A673 (cell line): ENCODE data around the gene CCER1. TPM values are rescaled to one million over a fixed set of nuclear protein-coding genes. Genes with fewer than 3 reads are reported as not detected.

Experiments
- BruUV-seq: library from RNA; stranded (reverse); fragments of 400-500 nt; replicated peaks from 2 replicates; lab custom pipeline; 2021; lab: Mats Ljungman, UMichigan
- CTCF ChIA-PET: fragments of 300-600 bp; sonication (Branson Sonifier 250); formaldehyde crosslinking; loops from one replicate; lab custom pipeline; 2022; ENCODE audit warnings: antibody characterized with exemption; lab: Charles Lee
- POLR2A ChIA-PET: fragments of 300-600 bp; sonication (Branson Sonifier 250); formaldehyde crosslinking; loops from one replicate; lab custom pipeline; 2022; ENCODE audit warnings: antibody characterized with exemption; ENCODE audit not compliant: low non-redundant PET; lab: Charles Lee
- DNase-seq: peaks from one replicate; pipeline ENCODE4 v3.0.0-alpha.2; 2015; ENCODE audit warnings: low spot score
- H3K27ac ChIP-seq: fragments of 200-600 bp; sonication (generic); 2 replicates; pipeline ENCODE4 v1.5.1; 2016; ENCODE audit warnings: mixed run types, low read depth, mild to moderate bottlenecking, mixed read lengths, antibody characterized with exemption, low read length; ENCODE audit not compliant: poor library complexity, severe bottlenecking
- H3K27me3 ChIP-seq: fragments of 200-600 bp; sonication (generic); replicated peaks from 2 replicates; pipeline ENCODE4 v1.6.1; 2017; ENCODE audit warnings: mixed run types, low read depth, mild to moderate bottlenecking, mixed read lengths, antibody characterized with exemption, low read length; ENCODE audit not compliant: insufficient read depth, poor library complexity
- H3K36me3 ChIP-seq: fragments of 200-600 bp; sonication (generic); 2 replicates; pipeline ENCODE4 v1.6.1; 2016; ENCODE audit warnings: mixed run types, mild to moderate bottlenecking, mixed read lengths, antibody characterized with exemption, low read length; ENCODE audit not compliant: insufficient read depth, poor library complexity, severe bottlenecking
- H3K4me1 ChIP-seq: fragments of 200-600 bp; sonication (generic); 2 replicates; pipeline ENCODE4 v1.6.1; 2017; ENCODE audit warnings: mixed run types, mild to moderate bottlenecking, mixed read lengths, antibody characterized with exemption, low read length; ENCODE audit not compliant: insufficient read depth, poor library complexity, severe bottlenecking
- H3K4me3 ChIP-seq: fragments of 200-600 bp; sonication (generic); 2 replicates; pipeline ENCODE4 v1.5.1; 2016; ENCODE audit warnings: low read depth, mixed run types, mild to moderate bottlenecking, mixed read lengths, low read length; ENCODE audit not compliant: poor library complexity, severe bottlenecking
- H3K9me3 ChIP-seq: fragments of 200-600 bp; sonication (generic); 2 replicates; pipeline ENCODE4 v1.6.1; 2016; ENCODE audit warnings: mixed run types, low read depth, mild to moderate bottlenecking, mixed read lengths, antibody characterized with exemption, low read length; ENCODE audit not compliant: poor library complexity, severe bottlenecking
- CTCF ChIP-seq: fragments of 300-800, 200-600 bp; sonication (generic); conservative IDR thresholded peaks from 2 replicates; pipeline ENCODE4 v1.5.1; 2017; ENCODE audit warnings: low read depth, mild to moderate bottlenecking, antibody characterized with exemption, low read length, moderate library complexity, mixed read lengths
- EZH2 ChIP-seq: fragments of 200-600 bp; sonication (generic); IDR thresholded peaks from 2 replicates; pipeline ENCODE4 v1.6.1; 2017; ENCODE audit warnings: borderline replicate concordance, low read depth, mild to moderate bottlenecking, mixed read lengths, antibody characterized with exemption, low read length; ENCODE audit not compliant: poor library complexity, severe bottlenecking
- intact Hi-C: fragments of 100-400 bp; cut with micrococcal nuclease; formaldehyde crosslinking; loops from one replicate; pipeline ENCODE4 v1.10.0; 2022; ENCODE audit not compliant: unreplicated experiment
- total RNA-seq: library from RNA; stranded (reverse); gene quantifications from 2 replicates; pipeline ENCODE4 v1.2.3, GENCODE V29; 2021

CCER1 gene
- total RNA-seq, 1 experiment from 2014 or later, result not detected

DNA sequence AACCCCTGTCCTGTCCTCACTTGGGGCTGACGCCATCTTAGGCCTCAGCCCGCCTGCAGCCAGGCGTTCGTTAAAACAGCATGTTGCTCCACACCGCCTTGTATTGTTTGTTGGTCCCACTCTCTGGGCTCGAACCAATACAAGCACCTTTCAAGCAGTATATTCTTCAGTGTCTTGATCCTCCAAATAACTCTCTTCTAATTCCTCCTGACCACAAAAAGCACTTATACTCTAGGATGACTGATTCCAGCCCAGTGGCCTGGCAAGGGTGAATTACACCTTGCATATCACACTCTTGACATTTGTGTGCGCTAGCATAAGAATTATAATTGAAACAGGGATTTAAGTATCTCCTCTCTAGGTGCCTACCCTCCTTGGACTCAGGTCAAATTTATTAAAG lies 7.1 kb downstream of the CCER1 start:
- BruUV-seq, result no TSS peak
- H3K27me3 ChIP-seq, result no peaks in the 10 kb centered on the region
- H3K36me3 ChIP-seq, result no peaks in the 10 kb centered on the region
- H3K27ac ChIP-seq, result no peak overlapping the region
- TF ChIP-seq CTCF (no peak), EZH2 (no peak)
- no peak overlapping the region for H3K4me3 ChIP-seq
- ChIA-PET CTCF (no interaction called here), POLR2A (no interaction called here)
- H3K9me3 ChIP-seq, result no peaks in the 10 kb centered on the region
- intact Hi-C loops, result no loop called here
- no peaks in the 10 kb centered on the region for H3K4me1 ChIP-seq
- DNase-seq, result no peak

DNA sequence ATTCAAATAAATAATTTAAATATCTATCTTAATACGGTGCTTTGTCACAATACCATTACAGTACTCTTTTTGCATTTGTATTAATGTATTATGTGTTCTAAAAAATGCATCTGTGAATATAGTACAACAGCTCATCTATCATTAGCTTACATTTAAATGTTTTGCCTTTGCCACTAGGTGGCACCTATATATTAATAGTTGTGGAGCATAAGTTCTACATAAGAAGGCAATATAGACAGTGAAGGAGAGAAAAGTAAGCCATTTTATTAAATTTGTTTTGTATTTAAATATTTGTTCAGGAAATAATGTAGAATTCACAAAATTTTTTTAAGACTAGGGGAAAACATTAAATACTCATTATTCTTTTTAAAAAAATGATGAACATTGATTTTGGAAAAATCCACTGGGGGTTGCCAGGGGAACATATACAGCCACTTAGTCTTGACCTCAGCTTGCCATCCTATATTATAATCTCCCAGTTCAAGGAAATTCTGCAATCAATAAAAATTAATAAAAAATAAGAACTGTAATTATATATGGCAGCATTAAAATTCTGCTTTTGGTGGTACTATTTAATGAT lies 9.8 kb downstream of the CCER1 start:
- Histone ChIP-seq H3K4me1 (no peaks in the 10 kb centered on the region), H3K27me3 (no peaks in the 10 kb centered on the region), H3K36me3 (no peaks in the 10 kb centered on the region), H3K9me3 (no peaks in the 10 kb centered on the region), H3K4me3 (no peak overlapping the region), H3K27ac (no peak overlapping the region)
- ChIA-PET CTCF (interaction anchor here (0.7 to 1.1 kb wide), 3 partner anchors 76 to 410 kb away, joined by 3 to 10 read pairs (median 3); no protein-coding TSS in a partner anchor), POLR2A (no interaction called here)
- DNase-seq, result peak; percentile 65
- TF ChIP-seq CTCF, result peak; percentile 75
- no peak for TF ChIP-seq EZH2
- no TSS peak for BruUV-seq
- intact Hi-C loops, result no loop called here

DNA sequence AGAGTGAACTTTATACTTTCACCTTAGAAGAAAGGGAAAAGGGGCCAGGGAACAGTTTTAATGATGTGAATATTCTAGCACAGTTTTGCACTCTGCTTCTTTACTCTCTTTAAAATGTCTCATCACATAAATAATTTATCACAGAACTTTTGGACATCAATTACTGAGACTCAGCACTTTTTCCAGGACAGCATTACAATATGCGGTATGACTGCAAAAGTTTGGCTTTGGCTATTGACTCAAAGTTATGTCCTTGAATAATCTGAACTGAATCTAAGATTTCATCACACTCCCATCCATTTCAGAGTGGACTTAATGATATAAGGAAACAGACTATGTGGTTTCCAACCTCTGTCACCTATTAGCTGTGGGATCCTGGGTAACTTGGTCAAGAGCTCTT lies 11.7 kb downstream of the CCER1 start:
- H3K27ac ChIP-seq, result no peak overlapping the region
- H3K4me3 ChIP-seq, result no peak overlapping the region
- H3K36me3 ChIP-seq, result no peaks in the 10 kb centered on the region
- TF ChIP-seq CTCF (no peak), EZH2 (no peak)
- CTCF ChIA-PET, result no interaction called here
- BruUV-seq, result no TSS peak
- H3K27me3 ChIP-seq, result no peaks in the 10 kb centered on the region
- no peaks in the 10 kb centered on the region for H3K4me1 ChIP-seq
- intact Hi-C loops, result loop anchor here (5.0 kb wide), 1 partner anchor 1401 kb away; no protein-coding TSS in a partner anchor
- no peak for DNase-seq
- H3K9me3 ChIP-seq, result no peaks in the 10 kb centered on the region
- POLR2A ChIA-PET, result no interaction called here
